ENCODE data around the gene COCH.
"Not testable (repeated sequence)": the region's sequence is repeated elsewhere in the genome, so short reads cannot be mapped to it uniquely, and the experiment has no call there.

COCH gene

DNA sequence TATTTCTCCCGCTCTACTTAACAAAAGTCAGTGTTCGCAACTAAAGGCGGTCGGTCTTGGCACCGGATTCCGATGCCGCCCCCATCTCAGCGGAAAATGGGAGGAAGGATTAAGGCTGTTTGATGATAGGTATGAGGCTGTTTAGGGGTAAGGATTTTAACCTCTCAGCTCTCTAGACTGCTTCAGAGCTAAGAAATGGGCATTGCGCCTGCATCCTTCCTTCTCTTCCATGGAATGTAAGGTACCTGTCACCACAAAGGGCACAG lies 1.4 kb downstream of the COCH start:
- DNase-seq (ENCODE audit: low read depth in 2 of 2) = no peak

DNA sequence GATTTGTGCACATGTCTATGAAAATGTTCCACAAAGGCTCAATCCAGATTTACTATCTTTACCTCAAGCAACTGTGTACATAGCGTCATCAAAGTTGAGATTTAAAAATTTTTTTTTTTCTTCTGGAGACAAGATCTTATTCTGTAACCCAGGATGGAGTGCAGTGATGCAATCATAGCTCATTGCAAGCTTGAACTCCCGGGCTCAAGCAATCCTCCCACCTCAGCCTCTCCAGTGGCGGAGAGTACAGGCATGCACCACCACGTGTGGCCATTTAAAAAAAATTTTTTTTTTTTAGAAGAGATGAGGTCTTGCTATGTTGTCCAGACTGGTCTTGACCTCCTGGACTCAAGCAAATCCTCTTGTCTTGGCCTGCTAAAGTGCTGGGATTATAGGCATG lies 2.3 kb downstream of the COCH start:
- no peak for DNase-seq (ENCODE audit: low read depth in 2 of 2)

DNA sequence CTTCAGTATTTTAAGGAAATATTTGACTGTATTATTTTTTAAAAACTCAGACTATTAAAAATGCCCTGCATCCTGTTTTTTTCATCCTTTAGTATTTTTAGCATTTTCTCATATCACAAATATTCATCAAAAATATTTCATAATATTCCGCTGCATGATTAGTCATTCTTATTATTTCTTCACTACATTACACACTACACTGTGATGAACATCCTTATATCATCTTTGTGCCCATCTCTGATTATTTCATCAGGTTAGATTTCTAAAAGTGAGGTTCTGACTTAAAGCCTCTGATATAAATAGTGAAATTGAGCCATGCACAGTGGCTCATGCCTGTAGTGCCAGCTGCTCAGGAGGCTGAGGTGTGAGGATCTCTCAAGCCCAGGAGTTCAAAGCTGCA lies 8.1 kb downstream of the COCH start:
- no peak for DNase-seq (ENCODE audit: low read depth in 2 of 2)

DNA sequence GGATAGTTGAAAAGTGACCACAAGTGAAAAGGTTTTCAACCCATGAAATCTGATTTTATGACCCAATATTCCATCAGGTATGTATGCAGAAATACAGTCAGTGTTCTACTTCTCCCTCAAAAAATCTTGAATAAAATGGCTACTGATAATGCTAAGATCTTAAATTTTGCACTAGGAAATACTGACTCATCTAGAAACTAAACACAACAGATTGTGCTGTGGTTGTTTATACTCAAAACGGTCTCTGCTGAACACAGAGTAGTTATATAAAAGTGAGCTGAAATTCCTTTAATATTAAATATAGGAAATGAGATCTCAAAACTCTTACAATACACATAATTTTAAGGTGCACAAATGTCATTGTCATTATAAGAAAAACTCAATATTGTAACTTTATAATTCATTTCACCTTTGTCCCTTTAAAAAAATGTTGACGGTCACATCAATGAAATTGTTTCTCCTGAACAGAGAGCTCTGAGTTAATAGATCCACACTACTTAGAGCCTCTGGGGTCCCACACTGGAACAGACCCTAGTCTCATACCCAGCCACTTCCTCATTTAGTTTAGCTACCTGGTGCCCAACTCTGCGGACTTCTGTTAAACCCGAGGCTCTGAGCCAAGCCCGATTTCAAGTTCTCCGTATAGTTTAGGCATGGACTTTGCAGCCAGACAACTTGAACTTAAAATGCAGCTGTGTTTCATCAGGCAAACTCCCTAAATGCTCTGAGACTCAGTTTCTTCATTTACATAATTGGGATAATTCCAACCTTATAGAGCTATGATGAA lies 9.3 kb downstream of the COCH start:
- no peak for DNase-seq (ENCODE audit: low read depth in 2 of 2)

- DNase-seq (ENCODE audit: low read depth in 2 of 2) = no peak
These were observed 10.5 kb downstream of the COCH start for GRCh38 chr14:30884901-30885300.

DNA sequence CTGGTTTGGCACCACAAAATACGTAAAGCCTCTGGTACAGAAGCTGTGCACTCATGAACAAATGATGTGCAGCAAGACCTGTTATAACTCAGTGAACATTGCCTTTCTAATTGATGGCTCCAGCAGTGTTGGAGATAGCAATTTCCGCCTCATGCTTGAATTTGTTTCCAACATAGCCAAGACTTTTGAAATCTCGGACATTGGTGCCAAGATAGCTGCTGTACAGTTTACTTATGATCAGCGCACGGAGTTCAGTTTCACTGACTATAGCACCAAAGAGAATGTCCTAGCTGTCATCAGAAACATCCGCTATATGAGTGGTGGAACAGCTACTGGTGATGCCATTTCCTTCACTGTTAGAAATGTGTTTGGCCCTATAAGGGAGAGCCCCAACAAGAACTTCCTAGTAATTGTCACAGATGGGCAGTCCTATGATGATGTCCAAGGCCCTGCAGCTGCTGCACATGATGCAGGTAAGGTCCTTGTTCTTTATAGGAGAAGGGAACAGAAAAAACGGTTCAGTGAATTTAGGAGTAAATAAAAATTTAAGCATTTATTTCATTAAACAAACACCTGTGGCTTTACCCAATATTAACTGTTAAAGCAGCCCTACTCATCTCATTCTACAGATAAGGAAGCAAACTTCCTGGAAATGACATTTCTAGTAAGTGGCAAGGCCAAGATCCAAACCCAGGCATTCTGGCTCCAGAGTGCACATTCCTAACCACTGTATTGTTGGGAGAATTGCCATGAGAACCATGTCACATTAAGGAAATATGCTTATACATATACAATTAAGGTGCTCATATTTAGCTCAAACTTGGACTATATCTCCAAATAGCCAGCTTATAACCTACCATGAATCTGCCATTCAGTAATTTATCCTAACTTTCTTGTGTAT lies 11.7 kb downstream of the COCH start:
- no peak for DNase-seq (ENCODE audit: low read depth in 2 of 2)

GRCh38 chr14:30888480-30889243 lies 14.3 kb downstream of the COCH start:
- DNase-seq (ENCODE audit: low read depth in 2 of 2) = no peak

DNA sequence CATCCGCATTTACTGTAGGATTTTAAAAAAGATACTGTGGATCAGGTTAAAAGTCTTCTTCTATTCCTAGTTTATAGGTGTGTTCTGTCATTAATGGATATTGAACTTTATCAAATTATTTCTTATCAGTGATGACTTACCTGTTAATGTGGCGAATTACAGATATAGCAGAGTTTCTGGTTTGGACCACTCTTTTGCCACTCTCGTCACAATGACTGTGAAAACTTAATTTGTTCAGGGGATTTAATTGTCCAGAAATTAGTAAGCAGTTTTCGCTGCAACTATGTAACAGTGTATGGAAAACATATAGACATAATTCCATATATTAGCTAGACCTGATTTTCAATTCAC lies 14.9 kb downstream of the COCH start:
- DNase-seq (ENCODE audit: low read depth in 2 of 2) = no peak

GRCh38 chr14:30893819-30894218 lies 19.5 kb downstream of the COCH start:
- DNase-seq (ENCODE audit: low read depth in 2 of 2) = no peak

- DNase-seq (ENCODE audit: low read depth in 2 of 2) = no peak
These were observed 20.7 kb downstream of the COCH start for GRCh38 chr14:30894923-30895515.

GRCh38 chr14:30896435-30896834 lies 22.1 kb downstream of the COCH start:
- DNase-seq (ENCODE audit: low read depth in 2 of 2) = no peak

GRCh38 chr14:30897121-30897520 lies 22.8 kb downstream of the COCH start:
- not testable (repeated sequence) for DNase-seq (ENCODE audit: low read depth in 2 of 2)

- no peak for DNase-seq (ENCODE audit: low read depth in 2 of 2)
These were observed 29.1 kb downstream of the COCH start for GRCh38 chr14:30903285-30904124.

DNA sequence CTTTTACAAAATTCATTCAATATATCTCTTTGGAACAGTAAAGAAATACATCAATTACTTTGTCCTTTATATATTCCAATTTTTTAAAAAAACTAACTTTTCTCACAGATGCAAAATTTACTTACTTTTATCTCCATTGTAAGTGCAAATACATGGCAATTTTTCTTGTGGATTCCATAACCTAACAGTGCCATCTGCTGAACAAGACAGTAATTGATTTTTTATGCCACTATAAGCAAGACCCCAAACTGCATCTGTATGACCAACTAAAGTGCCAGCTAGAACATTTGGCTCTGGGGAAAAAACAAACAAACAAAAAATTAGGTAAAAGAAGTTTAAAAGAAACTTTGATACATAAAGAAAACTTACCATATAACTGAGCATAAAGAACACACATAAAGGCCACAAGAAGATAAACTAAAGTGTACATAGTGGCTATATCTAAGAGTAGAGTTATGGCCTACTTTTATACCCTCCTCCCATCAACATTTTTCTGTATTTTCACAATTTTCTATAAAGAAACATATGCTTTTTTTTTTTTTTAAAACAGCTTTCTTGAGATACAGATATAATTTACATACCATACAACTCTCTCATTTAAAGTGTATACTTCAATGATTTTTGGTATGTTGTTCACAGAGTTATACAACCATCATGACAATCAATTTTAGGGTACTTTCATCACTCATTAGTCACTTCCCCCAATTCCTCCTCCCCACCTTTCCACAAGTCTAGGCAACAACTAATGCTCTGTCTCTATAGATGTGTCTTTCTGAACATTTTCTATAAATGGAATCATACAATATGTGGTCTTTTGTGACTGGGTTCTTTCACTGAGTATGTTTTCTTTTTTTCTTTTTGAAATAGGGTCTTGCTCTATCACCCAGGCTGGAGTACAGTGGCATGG lies 32.6 kb downstream of the COCH start:
- DNase-seq (ENCODE audit: low read depth in 2 of 2) = no peak

- DNase-seq (ENCODE audit: low read depth in 2 of 2) = no peak
These were observed 33.3 kb downstream of the COCH start for GRCh38 chr14:30907659-30908057.

DNA sequence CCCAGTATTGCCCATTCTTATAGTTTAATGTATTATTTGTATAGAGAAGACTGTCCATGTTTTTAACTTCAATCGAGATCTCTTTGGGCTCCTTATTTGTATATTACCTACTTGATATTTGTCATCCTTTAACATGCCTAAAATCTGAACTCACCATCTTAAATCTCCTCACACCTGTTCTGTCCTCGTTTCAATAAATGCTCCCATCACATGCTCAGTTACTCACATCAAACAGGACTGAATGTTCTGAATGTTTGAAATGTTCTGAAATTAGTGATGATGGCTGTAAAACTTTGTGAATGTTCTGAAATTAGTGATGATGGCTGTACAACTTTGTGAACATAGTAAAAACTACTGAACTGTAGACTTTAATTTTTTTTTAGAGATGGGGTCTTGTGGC lies 34.5 kb downstream of the COCH start:
- no peak for DNase-seq (ENCODE audit: low read depth in 2 of 2)

GRCh38 chr14:30914812-30915211 lies 40.5 kb downstream of the COCH start:
- no peak for DNase-seq (ENCODE audit: low read depth in 2 of 2)

DNA sequence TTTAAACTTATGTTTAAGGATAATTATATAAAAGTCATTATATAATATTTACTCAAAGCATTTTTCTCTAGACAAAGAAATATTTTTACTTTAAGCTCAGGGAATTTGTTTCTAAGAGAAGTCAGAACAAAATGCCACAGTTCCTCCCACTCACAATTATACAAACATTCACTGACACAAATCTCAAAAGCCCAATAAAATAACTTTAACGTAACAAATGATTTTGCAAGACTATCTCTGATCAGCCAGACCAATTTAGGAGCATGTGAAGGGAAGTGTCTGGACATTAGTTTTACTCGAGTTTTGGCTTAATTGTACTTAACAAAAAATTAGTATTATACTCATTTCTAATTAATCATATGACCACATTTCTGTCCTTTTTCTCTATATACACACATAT lies 41.2 kb downstream of the COCH start:
- DNase-seq (ENCODE audit: low read depth in 2 of 2) = no peak

GRCh38 chr14:30921305-30921704 lies 46.9 kb downstream of the COCH start:
- no peak for DNase-seq (ENCODE audit: low read depth in 2 of 2)

DNA sequence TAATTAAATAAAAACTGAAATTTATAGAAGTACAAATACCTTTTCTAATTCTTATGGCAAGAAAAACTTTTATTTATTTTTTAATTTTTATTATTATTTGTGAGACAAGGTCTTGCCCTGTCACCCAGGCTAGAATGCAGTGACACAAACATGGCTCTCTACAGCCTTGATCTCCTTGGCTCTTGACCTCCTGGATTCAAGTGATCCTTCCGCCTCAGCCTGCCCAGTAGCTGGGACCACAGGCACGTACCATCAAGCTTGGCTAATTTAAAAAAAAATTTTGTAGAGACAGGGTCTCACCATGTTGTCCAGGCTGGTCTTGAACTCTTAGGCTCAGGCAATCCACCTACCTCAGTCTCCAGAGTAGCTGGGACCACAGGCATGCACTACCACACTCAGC lies 47.4 kb downstream of the COCH start:
- no peak for DNase-seq (ENCODE audit: low read depth in 2 of 2)
